ENCODE measurements around the gene FTL.
A peak's percentile ranks its signal among the peaks of the same experiment; 100 is the strongest.

Gene FTL

GRCh38 chr19:48962029-48962848, 2.9 kb upstream of the FTL start:
- no peak for TF ChIP-seq CTCF (IDR thresholded peaks at IDR 0.05; ENCODE audit: low read depth, low read length)
- H3K4me3 ChIP-seq (ENCODE audit: low read depth, low read length), result no peak overlapping the region

GRCh38 chr19:48962849-48963165, 2.3 kb upstream of the FTL start:
- no peak for TF ChIP-seq CTCF (IDR thresholded peaks at IDR 0.05; ENCODE audit: low read depth, low read length)
- no peak overlapping the region for H3K4me3 ChIP-seq (ENCODE audit: low read depth, low read length)

DNA sequence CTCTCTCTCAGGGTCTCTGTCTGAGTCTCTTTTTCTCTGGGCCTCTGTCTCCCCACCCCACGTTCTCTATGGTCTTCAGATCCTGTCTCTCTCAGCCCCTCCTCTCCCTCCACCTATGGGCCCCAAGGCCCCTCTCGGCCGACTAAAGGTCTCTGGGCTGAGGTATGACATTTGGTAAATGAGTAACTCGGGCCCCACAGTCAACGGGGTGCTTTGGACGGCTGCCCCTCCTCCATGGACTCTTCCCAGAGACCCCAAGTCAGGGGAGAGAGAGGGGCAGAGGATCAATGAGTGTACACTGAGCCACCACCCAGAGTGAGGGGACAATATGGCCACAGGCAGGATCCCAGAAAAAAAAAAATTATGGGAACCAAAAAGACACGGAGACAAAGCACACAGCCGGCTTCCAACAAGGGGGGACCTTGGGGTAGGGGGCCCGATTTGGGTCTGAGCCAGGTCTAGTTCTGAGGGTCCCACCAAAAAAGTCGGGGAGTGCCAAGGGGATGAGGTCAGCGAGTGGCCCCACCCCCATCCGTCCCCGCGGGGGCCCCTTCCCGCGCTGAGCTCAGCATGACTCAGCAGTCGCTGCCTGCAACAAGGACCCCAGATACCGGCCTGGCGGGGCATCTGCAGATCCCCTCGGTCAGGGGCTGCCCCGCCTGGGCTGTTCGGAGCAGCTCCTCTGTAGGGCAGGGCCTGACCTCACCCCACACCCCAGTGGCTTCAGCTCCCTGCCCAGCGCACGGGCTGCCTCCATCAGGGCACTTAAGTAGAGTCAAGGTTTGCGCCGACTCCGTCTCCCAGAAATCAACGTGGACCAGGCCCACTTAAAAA, 1.5 kb upstream of the FTL start:
- no peak for TF ChIP-seq CTCF (IDR thresholded peaks at IDR 0.05; ENCODE audit: low read depth, low read length)
- 0 out of 2 replicates have a peak overlapping the region, but pooled peaks have one; percentile 2 for H3K4me3 ChIP-seq (ENCODE audit: low read depth, low read length)

- no peak for TF ChIP-seq CTCF (IDR thresholded peaks at IDR 0.05; ENCODE audit: low read depth, low read length)
- 0 out of 2 replicates have a peak overlapping the region, but pooled peaks have one; percentile 2 for H3K4me3 ChIP-seq (ENCODE audit: low read depth, low read length)
These were observed 687 bp upstream of the FTL start for GRCh38 chr19:48964205-48965039.

- no peak for TF ChIP-seq CTCF (IDR thresholded peaks at IDR 0.05; ENCODE audit: low read depth, low read length)
- H3K4me3 ChIP-seq (ENCODE audit: low read depth, low read length), result peak overlapping the region; percentile 68
These were observed 864 bp downstream of the FTL start for GRCh38 chr19:48965806-48966540.

- TF ChIP-seq CTCF (IDR thresholded peaks at IDR 0.05; ENCODE audit: low read depth, low read length), result no peak
- H3K4me3 ChIP-seq (ENCODE audit: low read depth, low read length), result peak overlapping the region; percentile 68
These were observed 1.6 kb downstream of the FTL start for GRCh38 chr19:48966541-48967345.

Data from WI38 (cell line).